ENCODE results near the gene USP1. TPM values are rescaled to one million over a fixed set of nuclear protein-coding genes. Genes with fewer than 3 reads are reported as not detected.

Gene USP1
- total RNA-seq, 2 donors from 2014 or later: 8.2 to 12.5 TPM

DNA sequence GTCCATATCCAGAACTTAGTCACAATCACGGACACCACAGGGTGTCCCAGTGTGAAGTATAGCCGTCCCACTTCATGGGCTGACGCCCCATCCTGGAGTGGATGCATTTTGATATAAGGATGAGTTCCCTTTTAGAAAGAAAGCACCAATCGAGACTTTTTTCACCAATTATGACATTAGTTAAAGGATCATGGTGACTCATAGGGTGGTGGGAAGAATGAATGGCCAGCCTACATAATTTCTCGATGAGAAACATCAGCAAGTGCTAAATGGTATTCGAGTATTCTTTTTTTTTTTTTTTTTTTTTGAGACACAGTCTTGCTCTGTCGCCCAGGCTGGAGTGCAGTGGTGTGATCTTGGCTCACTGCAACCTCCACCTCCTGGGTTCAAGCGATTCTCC, 38.5 kb upstream of the USP1 start:
- Histone ChIP-seq H3K4me3 (no peak overlapping the region), H3K9me3 (no peaks in the 10 kb centered on the region), H3K4me1 (no peaks in the 10 kb centered on the region), H3K36me3 (replicated peaks in 1 of 2; ENCODE audit: insufficient read depth in 1 of 2, low read depth in 2 of 2) (no peaks in the 10 kb centered on the region), H3K27me3 (no peaks in the 10 kb centered on the region), H3K27ac (no peak overlapping the region)
- TF ChIP-seq POLR2A (IDR thresholded peaks at IDR 0.05): no peak
- TF ChIP-seq, protein P1, sequence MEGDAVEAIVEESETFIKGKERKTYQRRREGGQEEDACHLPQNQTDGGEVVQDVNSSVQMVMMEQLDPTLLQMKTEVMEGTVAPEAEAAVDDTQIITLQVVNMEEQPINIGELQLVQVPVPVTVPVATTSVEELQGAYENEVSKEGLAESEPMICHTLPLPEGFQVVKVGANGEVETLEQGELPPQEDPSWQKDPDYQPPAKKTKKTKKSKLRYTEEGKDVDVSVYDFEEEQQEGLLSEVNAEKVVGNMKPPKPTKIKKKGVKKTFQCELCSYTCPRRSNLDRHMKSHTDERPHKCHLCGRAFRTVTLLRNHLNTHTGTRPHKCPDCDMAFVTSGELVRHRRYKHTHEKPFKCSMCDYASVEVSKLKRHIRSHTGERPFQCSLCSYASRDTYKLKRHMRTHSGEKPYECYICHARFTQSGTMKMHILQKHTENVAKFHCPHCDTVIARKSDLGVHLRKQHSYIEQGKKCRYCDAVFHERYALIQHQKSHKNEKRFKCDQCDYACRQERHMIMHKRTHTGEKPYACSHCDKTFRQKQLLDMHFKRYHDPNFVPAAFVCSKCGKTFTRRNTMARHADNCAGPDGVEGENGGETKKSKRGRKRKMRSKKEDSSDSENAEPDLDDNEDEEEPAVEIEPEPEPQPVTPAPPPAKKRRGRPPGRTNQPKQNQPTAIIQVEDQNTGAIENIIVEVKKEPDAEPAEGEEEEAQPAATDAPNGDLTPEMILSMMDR (IDR thresholded peaks at IDR 0.05): no peak
- DNase-seq (no peak), ATAC-seq (no peak)
- WGBS, 2 donors: 89 to 93% methylated on average over 8 of the region's 8 CpGs
- intact Hi-C loops (cut with DNase I): no loop called here

DNA sequence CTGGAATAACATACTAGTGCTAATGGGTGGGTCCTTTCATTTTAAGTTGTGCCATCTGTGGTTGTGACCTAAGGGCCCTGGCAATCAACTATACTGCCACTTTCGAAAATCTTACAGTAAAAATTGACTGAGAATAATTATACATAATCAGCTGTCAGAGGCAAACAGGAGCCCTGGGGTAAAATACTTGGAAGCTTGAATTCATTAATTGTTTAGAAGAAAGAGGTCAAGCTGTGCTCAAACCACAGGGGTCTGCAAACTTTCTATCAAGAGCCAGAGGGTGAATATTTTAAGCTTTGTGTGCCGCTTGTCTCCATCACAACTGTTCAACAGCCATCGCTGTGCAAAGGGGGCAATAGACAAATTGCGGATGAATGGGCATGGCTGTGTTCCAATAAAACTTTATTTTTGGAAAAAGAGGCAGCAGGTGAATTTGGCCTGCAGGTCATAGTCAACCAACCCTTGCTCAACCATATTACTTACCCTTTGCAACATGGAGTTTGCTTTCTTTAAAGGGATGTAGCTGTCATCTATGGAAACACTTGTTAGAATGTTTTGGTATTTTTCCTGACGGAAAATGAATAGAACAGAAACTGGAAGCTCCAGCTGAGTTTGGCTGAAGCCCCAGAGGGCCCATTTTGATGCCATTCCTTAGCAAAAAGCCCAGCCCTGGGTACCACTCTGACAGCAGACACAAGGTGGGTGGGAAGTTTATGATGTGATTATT, 35.7 kb upstream of the USP1 start:
- Histone ChIP-seq H3K4me1 (no peaks in the 10 kb centered on the region), H3K9me3 (no peaks in the 10 kb centered on the region), H3K27me3 (no peaks in the 10 kb centered on the region), H3K27ac (no peak overlapping the region), H3K4me3 (no peak overlapping the region), H3K36me3 (replicated peaks in 1 of 2; ENCODE audit: insufficient read depth in 1 of 2, low read depth in 2 of 2) (no peaks in the 10 kb centered on the region)
- intact Hi-C loops (cut with DNase I): no loop called here
- TF ChIP-seq, protein P1 (IDR thresholded peaks at IDR 0.05): no peak
- TF ChIP-seq POLR2A (IDR thresholded peaks at IDR 0.05): no peak
- WGBS, 2 donors: 90 to 96% methylated on average over 5 of the region's 5 CpGs
- DNase-seq (no peak), ATAC-seq (no peak)

DNA sequence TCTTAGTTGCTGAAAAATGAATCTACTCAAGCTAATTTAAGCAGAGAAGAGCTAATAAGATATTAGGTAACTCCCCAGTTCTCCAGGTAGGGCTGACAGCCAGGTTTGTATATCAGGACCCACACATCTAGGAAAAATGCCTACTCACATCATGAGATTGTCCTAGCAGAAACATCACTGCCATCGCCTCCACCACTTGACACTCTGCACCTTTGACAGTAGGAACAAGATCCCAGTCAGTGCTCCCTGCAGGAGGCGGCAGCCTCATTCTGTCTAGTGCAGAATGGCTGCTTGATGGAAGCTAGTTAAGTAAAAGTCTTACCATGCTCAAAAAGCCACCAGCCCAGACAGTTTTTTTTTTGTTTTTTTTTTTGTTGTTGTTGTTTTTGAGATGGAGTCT, 31.6 kb upstream of the USP1 start:
- TF ChIP-seq POLR2A (IDR thresholded peaks at IDR 0.05): no peak
- 95% methylated on average over 2 of the region's 2 CpGs for WGBS, 2 donors
- no peak for DNase-seq
- no peaks in the 10 kb centered on the region for H3K36me3 ChIP-seq (replicated peaks in 1 of 2; ENCODE audit: insufficient read depth in 1 of 2, low read depth in 2 of 2)
- H3K4me1 ChIP-seq: no peaks in the 10 kb centered on the region
- H3K27me3 ChIP-seq: no peaks in the 10 kb centered on the region
- ATAC-seq: no peak
- intact Hi-C loops (cut with DNase I): loop anchor here (5.0 kb wide), 1 partner anchor 228 kb away; no protein-coding TSS in a partner anchor
- H3K9me3 ChIP-seq: no peaks in the 10 kb centered on the region
- H3K4me3 ChIP-seq: no peak overlapping the region
- H3K27ac ChIP-seq: no peak overlapping the region

DNA sequence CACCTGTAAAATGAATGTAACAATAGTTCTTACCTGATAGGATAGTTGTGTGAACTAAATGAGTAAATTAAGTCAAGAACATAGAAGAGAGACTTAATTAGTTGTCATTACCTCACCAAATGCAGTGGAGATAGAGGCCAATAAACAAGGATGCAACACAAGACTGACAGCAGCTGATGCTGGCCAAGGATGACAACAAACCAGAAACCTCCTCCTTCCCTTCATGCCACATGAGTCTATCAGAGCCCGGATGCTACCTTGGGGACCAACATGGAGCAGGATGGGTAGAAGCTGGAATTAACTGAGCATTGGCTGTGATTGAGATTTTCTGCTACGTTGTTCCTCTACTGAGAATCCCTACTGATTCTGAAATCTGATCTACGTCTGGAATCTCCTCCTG, 30.3 kb upstream of the USP1 start:
- Histone ChIP-seq H3K9me3 (no peaks in the 10 kb centered on the region), H3K27ac (no peak overlapping the region), H3K4me1 (no peaks in the 10 kb centered on the region), H3K27me3 (no peaks in the 10 kb centered on the region), H3K4me3 (no peak overlapping the region), H3K36me3 (replicated peaks in 1 of 2; ENCODE audit: insufficient read depth in 1 of 2, low read depth in 2 of 2) (no peaks in the 10 kb centered on the region)
- intact Hi-C loops (cut with DNase I): loop anchor here (5.0 kb wide), 1 partner anchor 229 kb away; no protein-coding TSS in a partner anchor
- TF ChIP-seq, protein P1 (IDR thresholded peaks at IDR 0.05): no peak
- TF ChIP-seq POLR2A (IDR thresholded peaks at IDR 0.05): no peak
- no peak for DNase-seq
- no peak for ATAC-seq
- WGBS, 2 donors: 80 to 83% methylated on average over 3 of the region's 3 CpGs

DNA sequence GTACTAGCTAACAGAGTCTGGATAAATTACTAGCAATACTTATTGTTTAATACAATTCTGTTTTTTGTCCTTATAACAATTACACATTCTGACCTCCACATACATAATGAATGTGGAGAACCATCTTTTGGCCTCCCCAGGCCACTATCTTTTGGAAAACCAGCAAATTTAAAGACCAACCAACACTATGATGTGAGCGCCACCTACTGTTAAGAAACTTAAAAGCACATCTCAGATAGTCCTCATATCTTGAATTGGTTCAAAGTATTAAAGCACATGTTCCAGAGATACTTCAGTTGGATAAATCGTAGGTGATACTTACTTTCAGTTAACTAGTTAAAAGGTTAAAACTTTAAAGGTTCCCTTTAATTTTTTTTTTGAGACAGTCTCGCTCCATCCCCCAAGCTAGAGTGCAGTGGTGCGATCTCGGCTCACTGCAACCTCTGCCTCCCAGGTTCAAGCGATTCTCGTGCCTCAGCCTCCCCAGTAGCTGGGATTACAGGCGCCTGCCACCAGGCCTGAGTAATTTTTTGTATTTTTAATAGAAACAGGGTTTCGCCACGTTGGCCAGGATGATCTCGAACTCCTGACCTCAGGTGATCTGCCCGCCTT, 29.3 kb upstream of the USP1 start:
- DNase-seq: peak in 1 of 4 donors; percentile 47
- WGBS, 2 donors: 57 to 61% methylated on average over 12 of the region's 12 CpGs

More for the DNA sequence above, 29.3 kb upstream of the USP1 start:
- no peak for TF ChIP-seq POLR2A (IDR thresholded peaks at IDR 0.05)
- TF ChIP-seq, protein P1 (IDR thresholded peaks at IDR 0.05): peak; percentile 54 to 88 (median 83)
- Histone ChIP-seq H3K27me3 (no peaks in the 10 kb centered on the region), H3K4me1 (no peaks in the 10 kb centered on the region), H3K4me3 (no peak overlapping the region), H3K9me3 (no peaks in the 10 kb centered on the region), H3K27ac (no peak overlapping the region), H3K36me3 (replicated peaks in 1 of 2; ENCODE audit: insufficient read depth in 1 of 2, low read depth in 2 of 2) (no peaks in the 10 kb centered on the region)
- intact Hi-C loops (cut with DNase I): loop anchor here (5.0 kb wide), 1 partner anchor 230 kb away; no protein-coding TSS in a partner anchor
- peak; percentile 53 for ATAC-seq
